GM18520 (cell line): Measurements from ENCODE around the gene AMHR2.
"Not testable (repeated sequence)": the region's sequence is repeated elsewhere in the genome, so short reads cannot be mapped to it uniquely, and the experiment has no call there.

Source experiments
- ATAC-seq: cut with Tn5 transposase; IDR thresholded peaks from one replicate; pipeline ENCODE4 v1.9.1; 2021; ENCODE audit not compliant: unreplicated experiment

The AMHR2 gene

DNA sequence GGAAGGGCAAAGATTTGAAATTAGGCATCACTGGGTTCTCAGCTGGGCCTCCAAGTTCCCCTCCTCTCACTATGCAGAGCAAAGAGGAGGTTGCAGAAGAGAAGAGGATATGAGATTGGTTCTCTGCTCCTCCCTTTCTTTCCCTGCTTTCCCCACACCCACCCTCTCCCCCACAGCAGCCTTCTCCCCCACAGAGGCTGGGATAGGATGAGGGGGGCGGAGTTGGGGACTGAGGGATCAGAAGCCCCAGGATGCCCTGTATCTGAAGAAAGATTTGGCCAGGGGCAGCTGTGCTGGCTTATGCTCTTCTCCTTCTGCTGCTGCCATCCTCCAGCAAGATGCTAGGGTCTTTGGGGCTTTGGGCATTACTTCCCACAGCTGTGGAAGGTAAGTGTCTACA, at the start of gene AMHR2:
AMHR2 (plus strand) TSS at position 259 of the 400 bp plus-strand sequence; CDS start at position 339, 80 bp downstream.
- no peak for ATAC-seq

DNA sequence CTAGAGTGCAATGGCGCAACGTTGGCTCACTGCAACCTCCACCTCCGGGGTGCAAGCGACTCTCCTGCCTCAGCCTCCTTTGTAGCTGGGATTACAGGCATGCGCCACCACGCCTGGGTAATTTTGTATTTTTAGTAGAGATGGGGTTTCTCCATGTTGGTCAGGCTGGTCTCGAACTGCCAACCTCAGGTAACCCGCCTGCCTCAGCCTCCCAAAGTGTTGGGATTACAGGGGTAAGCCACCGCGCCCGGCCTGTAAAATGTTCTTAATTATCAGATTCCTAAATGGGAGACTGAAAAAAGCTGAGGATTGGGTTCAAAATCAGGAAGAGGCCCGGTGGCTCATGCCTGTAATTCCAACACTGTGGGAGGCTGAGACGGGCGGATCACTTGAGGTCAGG, 49.4 kb upstream of the AMHR2 start:
- not testable (repeated sequence) for ATAC-seq

DNA sequence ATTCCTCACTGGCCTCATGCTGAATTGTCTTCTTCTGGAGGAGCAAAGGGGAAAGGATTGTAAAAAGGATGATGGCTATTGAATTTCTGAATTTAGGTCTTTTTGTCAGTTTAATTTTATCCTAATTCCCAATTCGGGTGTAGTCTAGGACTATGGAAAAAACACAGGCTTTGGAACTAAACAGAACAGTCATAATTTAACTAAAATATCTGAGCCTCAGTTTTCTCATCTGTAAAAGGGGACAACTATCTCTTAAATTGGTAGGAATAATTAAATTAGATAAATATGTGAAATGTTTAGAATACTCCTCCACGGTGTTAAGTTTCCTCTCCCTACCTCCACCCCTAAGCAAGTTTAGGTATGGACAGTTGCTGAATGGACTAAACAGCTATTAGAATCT, 46.9 kb upstream of the AMHR2 start:
- no peak for ATAC-seq

GRCh38 chr12:53378222-53378621, 45.4 kb upstream of the AMHR2 start:
- ATAC-seq: no peak

- no peak for ATAC-seq
Observed at GRCh38 chr12:53378724-53379388, 44.8 kb upstream of the AMHR2 start.

DNA sequence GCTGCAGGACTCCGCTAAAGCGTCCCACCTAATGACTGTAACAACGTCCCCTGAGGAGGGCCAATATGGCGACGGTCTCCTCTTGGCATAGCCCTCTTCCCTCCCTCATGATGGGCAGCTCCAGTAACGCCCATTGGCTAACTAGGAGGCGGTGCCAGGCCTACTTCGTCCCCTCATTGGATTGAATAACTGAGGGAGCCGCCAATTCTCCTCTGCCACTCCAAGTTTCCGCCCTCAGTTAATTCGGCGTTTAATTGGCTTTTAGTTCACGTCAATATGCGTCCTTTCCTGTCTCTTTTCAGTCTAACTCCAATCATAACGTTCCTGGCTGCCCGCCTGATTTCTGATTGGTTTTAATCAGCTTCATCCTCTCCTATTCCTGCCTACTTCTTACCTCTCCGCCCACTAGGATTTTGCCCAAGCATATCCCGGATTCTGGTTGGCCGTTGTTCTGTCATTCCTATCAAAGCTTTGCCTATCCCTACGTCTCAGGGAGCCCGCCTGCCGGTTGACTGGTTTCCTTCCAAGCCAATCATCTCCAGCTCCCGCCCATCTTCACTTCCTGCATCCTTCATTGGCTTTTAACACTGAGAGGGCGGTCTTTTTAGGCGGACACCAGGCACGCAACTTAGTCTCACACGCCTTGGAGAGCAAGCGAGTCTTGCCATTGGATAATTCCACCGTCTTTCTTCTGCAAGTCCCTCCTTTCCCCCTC, 44.1 kb upstream of the AMHR2 start:
- ATAC-seq: peak; percentile 63

DNA sequence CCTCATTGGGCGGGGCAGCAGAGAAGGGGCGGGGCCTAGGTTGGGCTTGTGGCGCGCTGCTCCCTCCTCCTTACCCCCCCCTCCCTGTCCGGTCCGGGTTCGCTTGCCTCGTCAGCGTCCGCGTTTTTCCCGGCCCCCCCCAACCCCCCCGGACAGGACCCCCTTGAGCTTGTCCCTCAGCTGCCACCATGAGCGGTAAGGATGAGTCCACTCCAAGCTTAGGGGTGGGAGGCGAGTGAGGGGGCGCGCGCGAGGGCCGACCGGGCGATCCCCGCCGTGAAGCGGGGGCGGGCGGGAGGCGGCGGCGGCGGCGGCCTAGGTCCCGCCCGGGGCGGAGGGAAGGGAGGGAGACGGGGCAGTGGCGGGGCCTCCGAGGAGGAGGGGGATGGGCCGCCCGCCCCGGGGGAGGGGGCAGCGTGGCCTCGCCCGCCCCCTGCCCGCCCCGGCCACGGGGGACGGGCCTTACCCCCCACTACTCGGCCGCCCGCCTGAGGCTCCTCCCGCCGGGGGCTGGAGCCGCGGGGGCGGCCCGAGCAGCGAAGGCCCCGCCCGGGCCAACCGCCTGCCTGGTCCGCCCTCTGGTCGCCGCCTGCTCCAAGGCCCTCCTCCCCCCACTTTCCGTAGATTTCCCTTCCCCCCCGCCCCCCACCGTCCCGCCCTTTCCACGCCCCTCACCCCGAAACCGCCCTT, 43.4 kb upstream of the AMHR2 start, which contains the start of gene SP1:
SP1 (plus strand) TSS at position 73 of the 690 bp plus-strand sequence; CDS start at position 189, 116 bp downstream.
- peak; percentile 28 for ATAC-seq

GRCh38 chr12:53380794-53381730, 42.6 kb upstream of the AMHR2 start:
- ATAC-seq: no peak

DNA sequence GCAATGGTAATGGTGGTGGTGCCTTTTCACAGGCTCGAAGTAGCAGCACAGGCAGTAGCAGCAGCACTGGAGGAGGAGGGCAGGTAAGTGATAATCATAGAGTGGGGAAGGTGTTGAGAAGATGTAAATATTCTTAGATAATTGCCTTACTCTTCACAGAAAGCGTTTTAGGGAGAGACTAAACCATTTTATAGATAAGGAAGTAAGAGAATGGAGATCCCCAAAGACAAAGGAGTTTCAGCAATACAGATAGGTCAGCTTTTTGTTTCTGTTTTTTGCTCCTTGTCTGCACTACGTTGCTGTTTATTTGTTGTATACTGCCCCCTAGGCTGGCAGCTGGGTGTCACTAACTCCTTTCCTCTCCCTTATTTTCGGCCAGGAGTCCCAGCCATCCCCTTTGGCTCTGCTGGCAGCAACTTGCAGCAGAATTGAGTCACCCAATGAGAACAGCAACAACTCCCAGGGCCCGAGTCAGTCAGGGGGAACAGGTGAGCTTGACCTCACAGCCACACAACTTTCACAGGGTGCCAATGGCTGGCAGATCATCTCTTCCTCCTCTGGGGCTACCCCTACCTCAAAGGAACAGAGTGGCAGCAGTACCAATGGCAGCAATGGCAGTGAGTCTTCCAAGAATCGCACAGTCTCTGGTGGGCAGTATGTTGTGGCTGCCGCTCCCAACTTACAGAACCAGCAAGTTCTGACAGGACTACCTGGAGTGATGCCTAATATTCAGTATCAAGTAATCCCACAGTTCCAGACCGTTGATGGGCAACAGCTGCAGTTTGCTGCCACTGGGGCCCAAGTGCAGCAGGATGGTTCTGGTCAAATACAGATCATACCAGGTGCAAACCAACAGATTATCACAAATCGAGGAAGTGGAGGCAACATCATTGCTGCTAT, 41.7 kb upstream of the AMHR2 start:
- no peak for ATAC-seq

GRCh38 chr12:53383258-53383657, 40.4 kb upstream of the AMHR2 start:
- ATAC-seq: no peak

- not testable (repeated sequence) for ATAC-seq
Observed at GRCh38 chr12:53386381-53386780, 37.3 kb upstream of the AMHR2 start.

DNA sequence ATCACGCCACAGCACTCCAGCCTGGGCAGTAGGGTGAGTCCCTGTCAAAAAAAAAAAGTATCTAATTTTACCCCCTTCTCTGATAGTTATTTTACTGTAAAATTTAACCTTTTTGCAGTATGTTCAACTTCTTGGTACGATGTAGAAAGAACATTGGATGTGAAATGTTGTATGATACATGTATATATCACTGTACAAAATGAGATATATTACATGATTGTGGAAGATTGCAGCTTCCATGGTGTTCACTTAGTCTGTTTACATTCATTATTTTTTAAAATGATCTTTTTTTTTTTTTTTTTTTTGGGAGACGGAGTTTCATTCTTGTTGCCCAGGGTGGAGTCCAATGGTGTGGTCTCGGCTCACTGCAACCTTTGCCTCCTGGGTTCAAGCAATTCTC, 34.7 kb upstream of the AMHR2 start:
- ATAC-seq: no peak

GRCh38 chr12:53389702-53390101, 34.0 kb upstream of the AMHR2 start:
- no peak for ATAC-seq

DNA sequence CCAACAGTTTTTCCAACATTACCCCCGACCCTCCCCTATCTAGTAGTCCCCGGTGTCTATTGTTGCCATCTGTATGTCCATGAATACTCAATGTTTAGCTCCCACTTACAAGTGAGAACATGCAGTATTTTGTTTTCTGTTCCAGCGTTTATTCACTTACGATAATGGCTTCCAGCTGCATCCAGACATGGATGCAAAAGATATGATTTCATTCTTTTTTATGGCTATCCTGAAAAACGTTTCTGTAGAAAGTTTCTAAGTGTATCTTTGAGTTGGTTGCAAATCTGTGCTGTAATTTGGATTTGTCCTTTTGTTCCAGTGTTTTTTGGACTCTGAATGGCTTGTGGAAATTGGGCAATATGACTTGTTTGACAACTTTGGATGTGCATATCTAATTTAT, 31.9 kb upstream of the AMHR2 start:
- no peak for ATAC-seq

DNA sequence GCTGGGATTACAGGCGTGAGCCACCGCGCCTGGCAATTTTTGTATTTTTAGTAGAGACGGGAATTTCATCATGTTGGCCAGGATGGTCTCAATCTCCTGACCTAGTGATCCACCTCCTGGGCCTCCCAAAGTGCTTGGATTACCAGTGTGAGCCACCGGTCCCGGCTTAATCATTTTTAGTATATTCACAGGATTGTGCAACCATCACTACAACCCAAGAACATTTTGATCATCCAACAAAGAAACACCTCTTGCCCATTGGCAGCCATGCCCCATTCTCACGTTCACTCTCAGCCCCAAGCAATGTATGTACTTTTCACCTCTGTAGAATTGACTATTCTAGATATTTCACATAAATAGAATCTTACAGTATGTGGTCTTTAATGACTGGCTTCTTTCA, 23.8 kb upstream of the AMHR2 start:
- no peak for ATAC-seq

GRCh38 chr12:53402351-53402750, 21.3 kb upstream of the AMHR2 start:
- ATAC-seq: not testable (repeated sequence)

DNA sequence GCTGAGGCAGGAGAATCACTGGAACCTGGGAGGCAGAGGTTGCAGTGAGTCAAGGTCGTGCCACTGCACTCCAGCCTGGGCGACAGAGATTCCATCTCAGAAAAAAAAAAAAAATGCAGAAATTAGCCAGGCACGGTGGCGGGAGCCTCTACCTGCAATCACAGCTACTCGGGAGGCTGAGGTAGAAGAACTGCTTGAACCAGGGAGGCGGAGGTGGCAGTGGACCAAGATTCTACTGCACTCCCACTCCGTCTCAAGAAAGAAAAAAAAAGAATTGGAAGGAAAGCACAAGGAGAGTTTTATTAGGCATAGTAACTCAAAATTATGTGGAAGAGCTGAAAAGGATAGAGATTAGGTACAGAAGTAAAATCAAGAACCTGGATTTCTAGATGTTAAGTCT, 20.8 kb upstream of the AMHR2 start:
- ATAC-seq: no peak

DNA sequence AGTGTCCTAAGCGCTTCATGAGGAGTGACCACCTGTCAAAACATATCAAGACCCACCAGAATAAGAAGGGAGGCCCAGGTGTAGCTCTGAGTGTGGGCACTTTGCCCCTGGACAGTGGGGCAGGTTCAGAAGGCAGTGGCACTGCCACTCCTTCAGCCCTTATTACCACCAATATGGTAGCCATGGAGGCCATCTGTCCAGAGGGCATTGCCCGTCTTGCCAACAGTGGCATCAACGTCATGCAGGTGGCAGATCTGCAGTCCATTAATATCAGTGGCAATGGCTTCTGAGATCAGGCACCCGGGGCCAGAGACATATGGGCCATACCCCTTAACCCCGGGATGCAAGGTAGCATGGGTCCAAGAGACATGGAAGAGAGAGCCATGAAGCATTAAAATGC, 12.7 kb upstream of the AMHR2 start:
- no peak for ATAC-seq

DNA sequence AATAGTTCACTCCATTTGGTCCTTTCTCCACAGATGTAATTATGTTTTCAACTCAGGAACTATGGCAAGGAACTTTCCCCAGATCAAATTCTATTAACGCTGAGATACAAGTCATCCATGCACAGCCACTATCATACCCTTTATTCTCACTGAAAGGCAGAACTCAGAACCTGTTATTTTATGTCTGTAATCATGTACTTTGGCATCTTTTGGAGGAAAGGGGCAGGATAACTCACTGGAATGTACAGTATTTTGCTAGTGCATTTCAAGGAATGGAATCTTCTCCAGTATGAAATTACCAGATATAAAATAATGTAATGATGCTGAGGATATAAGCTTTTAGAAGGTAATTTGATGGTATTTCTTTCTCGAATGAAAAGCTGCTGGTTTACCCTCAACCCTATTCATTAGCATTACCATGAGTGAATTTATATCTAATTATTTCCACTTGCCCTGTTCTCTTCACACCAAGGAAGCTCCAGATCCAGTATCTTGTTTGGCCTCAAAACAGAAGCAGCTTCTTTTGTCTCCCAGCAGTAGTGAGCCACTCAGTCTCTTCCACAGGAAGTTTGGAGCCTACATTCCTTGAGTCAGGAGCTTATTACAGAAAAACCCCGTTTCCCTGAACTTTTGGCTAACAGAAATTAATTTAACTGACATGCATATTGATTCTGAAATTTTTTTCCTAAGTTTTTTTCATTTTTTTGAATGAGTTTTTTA, 10.0 kb upstream of the AMHR2 start:
- ATAC-seq: no peak
